ENCODE data around the gene CFAP61.

DNA sequence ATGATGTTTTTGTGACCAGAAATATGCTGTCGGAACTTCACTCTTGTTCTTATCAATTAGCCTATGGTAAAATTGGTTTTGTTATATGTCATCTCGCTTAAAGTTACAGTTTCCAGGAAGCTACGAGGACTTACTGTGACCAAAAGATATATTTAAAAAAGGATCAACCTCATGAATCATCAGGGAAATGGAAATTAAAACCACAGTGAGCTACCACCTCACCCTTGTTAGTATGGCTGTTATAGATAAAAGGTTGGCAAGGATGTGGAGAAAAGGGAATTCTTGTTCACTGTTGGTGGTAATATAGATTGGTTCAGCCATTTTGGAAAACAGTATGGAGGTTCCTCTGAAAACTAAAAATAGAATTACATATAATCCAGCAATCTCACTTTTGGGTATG lies 301.2 kb downstream of the CFAP61 start:
- TF ChIP-seq, protein P1, sequence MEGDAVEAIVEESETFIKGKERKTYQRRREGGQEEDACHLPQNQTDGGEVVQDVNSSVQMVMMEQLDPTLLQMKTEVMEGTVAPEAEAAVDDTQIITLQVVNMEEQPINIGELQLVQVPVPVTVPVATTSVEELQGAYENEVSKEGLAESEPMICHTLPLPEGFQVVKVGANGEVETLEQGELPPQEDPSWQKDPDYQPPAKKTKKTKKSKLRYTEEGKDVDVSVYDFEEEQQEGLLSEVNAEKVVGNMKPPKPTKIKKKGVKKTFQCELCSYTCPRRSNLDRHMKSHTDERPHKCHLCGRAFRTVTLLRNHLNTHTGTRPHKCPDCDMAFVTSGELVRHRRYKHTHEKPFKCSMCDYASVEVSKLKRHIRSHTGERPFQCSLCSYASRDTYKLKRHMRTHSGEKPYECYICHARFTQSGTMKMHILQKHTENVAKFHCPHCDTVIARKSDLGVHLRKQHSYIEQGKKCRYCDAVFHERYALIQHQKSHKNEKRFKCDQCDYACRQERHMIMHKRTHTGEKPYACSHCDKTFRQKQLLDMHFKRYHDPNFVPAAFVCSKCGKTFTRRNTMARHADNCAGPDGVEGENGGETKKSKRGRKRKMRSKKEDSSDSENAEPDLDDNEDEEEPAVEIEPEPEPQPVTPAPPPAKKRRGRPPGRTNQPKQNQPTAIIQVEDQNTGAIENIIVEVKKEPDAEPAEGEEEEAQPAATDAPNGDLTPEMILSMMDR (IDR thresholded peaks at IDR 0.05; ENCODE audit: low read depth, low read length): no peak
- TF ChIP-seq, protein P2, sequence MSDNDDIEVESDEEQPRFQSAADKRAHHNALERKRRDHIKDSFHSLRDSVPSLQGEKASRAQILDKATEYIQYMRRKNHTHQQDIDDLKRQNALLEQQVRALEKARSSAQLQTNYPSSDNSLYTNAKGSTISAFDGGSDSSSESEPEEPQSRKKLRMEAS (IDR thresholded peaks at IDR 0.05; ENCODE audit: low read depth, low read length): no peak

All from NB4 (cell line).